Liver (tissue), 9 donors: ENCODE measurements around the gene PRSS22. TPM values are rescaled to one million over a fixed set of nuclear protein-coding genes. Genes with fewer than 3 reads are reported as not detected.

ENCODE experiments used
- DNase-seq: peaks from one replicate; pipeline ENCODE4 v3.0.0-alpha.2; 2017; ENCODE audit warnings: low spot score
- H3K27ac ChIP-seq, 2 donors: one replicate each; pipeline ENCODE4 v1.7.0; 2013; ENCODE audit warnings: inconsistent platforms in 2 of 2, low read length in 2 of 2, control low read depth in 1 of 2, low read depth in 1 of 2, mild to moderate bottlenecking in 1 of 2
- H3K27me3 ChIP-seq, 4 donors: one replicate each; pipeline versions ENCODE4 v1.6.1 to v1.7.0; 2013; ENCODE audit warnings: low read length in 3 of 4, inconsistent platforms in 1 of 4, mild to moderate bottlenecking in 1 of 4, moderate library complexity in 1 of 4; ENCODE audit not compliant: control insufficient read depth in 4 of 4, insufficient read depth in 4 of 4
- H3K36me3 ChIP-seq, 4 donors: one replicate each; pipeline versions ENCODE4 v1.6.1 to v1.7.0; 2013; ENCODE audit warnings: low read length in 3 of 4, mild to moderate bottlenecking in 3 of 4, low read depth in 1 of 4, moderate library complexity in 1 of 4; ENCODE audit not compliant: control insufficient read depth in 4 of 4, insufficient read depth in 3 of 4
- H3K4me1 ChIP-seq, 4 donors: one replicate each; pipeline versions ENCODE4 v1.6.1 to v1.7.0; 2013; ENCODE audit warnings: low read length in 3 of 4, mild to moderate bottlenecking in 3 of 4, moderate library complexity in 1 of 4; ENCODE audit not compliant: control insufficient read depth in 4 of 4, insufficient read depth in 4 of 4
- H3K4me3 ChIP-seq, 3 donors: one replicate each; pipeline versions ENCODE4 v1.6.1 to v1.7.0; 2013; ENCODE audit warnings: low read length in 3 of 3, control low read depth in 1 of 3, low read depth in 1 of 3, mild to moderate bottlenecking in 1 of 3
- H3K9ac ChIP-seq, 2 donors: one replicate each; pipeline ENCODE4 v1.7.0; 2013; ENCODE audit warnings: low read length in 2 of 2, mild to moderate bottlenecking in 2 of 2, moderate library complexity in 2 of 2, control low read depth in 1 of 2, low read depth in 1 of 2
- H3K9me3 ChIP-seq, 4 donors: one replicate each; pipeline versions ENCODE4 v1.6.1 to v1.7.0; 2013; ENCODE audit warnings: low read length in 3 of 4; ENCODE audit not compliant: control insufficient read depth in 4 of 4
- EGR1 ChIP-seq, 2 donors: IDR thresholded peaks; 2 replicates each; pipeline ENCODE4 v1.6.1; 2016 to 2018; ENCODE audit warnings: antibody characterized with exemption in 2 of 2, low read depth in 2 of 2
- FOXA1 ChIP-seq: IDR thresholded peaks from 2 replicates; pipeline ENCODE4 v1.6.1; 2016; ENCODE audit warnings: antibody characterized with exemption
- FOXA2 ChIP-seq: IDR thresholded peaks from 2 replicates; pipeline ENCODE4 v1.6.1; 2016; ENCODE audit warnings: antibody characterized with exemption
- GABPA ChIP-seq, 2 donors: IDR thresholded peaks in 1 of 2; conservative IDR thresholded peaks in 1 of 2; 2 replicates each; pipeline ENCODE4 v1.6.1; 2016; ENCODE audit warnings: antibody characterized with exemption in 2 of 2, mild to moderate bottlenecking in 1 of 2, moderate library complexity in 1 of 2
- HNF4A ChIP-seq, 2 donors: conservative IDR thresholded peaks; 2 replicates each; pipeline ENCODE4 v1.6.1; 2016; ENCODE audit warnings: antibody characterized with exemption in 2 of 2, mild to moderate bottlenecking in 2 of 2
- HNF4G ChIP-seq: IDR thresholded peaks from 2 replicates; pipeline ENCODE4 v1.6.1; 2016; ENCODE audit warnings: antibody characterized with exemption
- JUND ChIP-seq, 2 donors: IDR thresholded peaks; 2 replicates each; pipeline ENCODE4 v1.6.1; 2016; ENCODE audit warnings: antibody characterized with exemption in 2 of 2
- NR2F2 ChIP-seq: IDR thresholded peaks from 2 replicates; pipeline ENCODE4 v1.6.1; 2016; ENCODE audit warnings: antibody characterized with exemption
- RAD21 ChIP-seq, 2 donors: IDR thresholded peaks; 2 replicates each; pipeline ENCODE4 v1.6.1; 2016; ENCODE audit warnings: antibody characterized with exemption in 2 of 2, mild to moderate bottlenecking in 2 of 2
- RXRA ChIP-seq, 2 donors: IDR thresholded peaks; 2 replicates each; pipeline ENCODE4 v1.6.1; 2017 to 2018; ENCODE audit warnings: antibody characterized with exemption in 2 of 2, mild to moderate bottlenecking in 1 of 2
- SP1 ChIP-seq: IDR thresholded peaks from 2 replicates; pipeline ENCODE4 v1.6.1; 2018; ENCODE audit warnings: antibody characterized with exemption, mild to moderate bottlenecking
- TAF1 ChIP-seq: conservative IDR thresholded peaks from 2 replicates; pipeline ENCODE4 v1.6.1; 2016; ENCODE audit warnings: antibody characterized with exemption, mild to moderate bottlenecking
- YY1 ChIP-seq: IDR thresholded peaks from 2 replicates; pipeline ENCODE4 v1.6.1; 2016; ENCODE audit warnings: antibody characterized with exemption, mild to moderate bottlenecking
- WGBS: extraction: QIAGEN DNeasy Blood & Tissue Kit; methylation state at CpG from one replicate; pipeline ENCODE4 v1.1.7; 2013; 5-methylcytosine and 5-hydroxymethylcytosine counted together
- polyA plus RNA-seq, 2 donors: library from polyadenylated mRNA; stranded (reverse) in 1 of 2; unstranded in 1 of 2; fragments of 200-250 nt in 1 of 2; fragments of >200 nt in 1 of 2; fragmentation: Nextera tagmentation in 1 of 2; extraction: Ambion mirVana in 1 of 2; gene quantifications; one replicate each; pipeline versions ENCODE4 v1.2.1 to v1.2.3, GENCODE V29; 2013 to 2015
- total RNA-seq, 2 donors: library from RNA; depleted of rRNA; stranded (reverse); fragments of >200 nt; gene quantifications; one replicate each; pipeline ENCODE4 v1.2.3, GENCODE V29; 2014
- TF ChIP-seq, protein P1 (sequence below): IDR thresholded peaks from 2 replicates; pipeline ENCODE4 v1.6.1; 2016; ENCODE audit warnings: antibody characterized with exemption
- TF ChIP-seq, protein P2 (sequence below): fragments of 150-350 bp; IDR thresholded peaks from 2 replicates; pipeline ENCODE4 v1.5.1; 2017; ENCODE audit warnings: improper control_type of control experiment, low read depth, low read length; ENCODE audit not compliant: missing input control
- TF ChIP-seq, protein P3 (sequence below): IDR thresholded peaks from 2 replicates; pipeline ENCODE4 v1.6.1; 2016; ENCODE audit warnings: antibody characterized with exemption
- TF ChIP-seq, protein P4 (sequence below): IDR thresholded peaks from 2 replicates; pipeline ENCODE4 v1.6.1; 2016; ENCODE audit warnings: antibody characterized with exemption, mild to moderate bottlenecking
- TF ChIP-seq, protein P5 (sequence below): IDR thresholded peaks from 2 replicates; pipeline ENCODE4 v1.6.1; 2016; ENCODE audit warnings: antibody characterized with exemption
- donor health status: healthy.
- donor health status: healthy.
- donor health status: healthy.
- donor health status: healthy.
- donor health status: healthy.

PRSS22 gene
- total and polyA plus RNA-seq, 4 donors: 0.23 to 1.1 (median 0.32) TPM; not detected in 1

DNA sequence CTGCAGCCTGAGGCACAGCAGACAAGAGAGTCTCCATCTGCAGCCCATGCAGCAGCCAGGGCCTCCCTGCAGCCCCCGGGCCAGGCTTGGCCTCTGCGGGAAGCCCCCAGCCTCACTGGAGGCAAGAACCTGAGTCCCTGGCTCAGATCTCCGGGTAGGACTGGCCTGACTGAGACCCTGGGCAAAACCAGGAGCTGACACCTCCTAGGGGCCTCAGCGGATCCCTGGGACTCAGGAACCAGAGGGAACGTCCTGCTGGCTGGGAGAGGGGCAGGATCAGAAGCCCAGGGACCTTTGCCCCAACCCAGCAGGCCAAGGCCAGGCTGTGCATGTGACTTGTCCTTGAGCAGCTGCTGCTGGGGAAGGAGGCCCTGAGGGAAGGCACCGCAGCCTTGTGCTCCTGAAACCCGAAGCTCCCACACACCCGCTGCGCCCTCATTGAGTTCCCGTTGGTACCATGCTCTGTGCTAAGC, 42.6 kb downstream of the PRSS22 start:
- Histone ChIP-seq H3K4me3 (no peak overlapping the region), H3K9ac (no peak overlapping the region), H3K9me3 (no peaks in the 10 kb centered on the region), H3K36me3 (no peaks in the 10 kb centered on the region), H3K4me1 (no peaks in the 10 kb centered on the region), H3K27me3 (peaks cover 0 to 4% (median 0%) of the 10 kb centered on the region in 4 donors), H3K27ac (no peak overlapping the region)
- DNase-seq: no peak
- 78% methylated on average over 10 of the region's 10 CpGs for WGBS
- TF ChIP-seq, protein P1, sequence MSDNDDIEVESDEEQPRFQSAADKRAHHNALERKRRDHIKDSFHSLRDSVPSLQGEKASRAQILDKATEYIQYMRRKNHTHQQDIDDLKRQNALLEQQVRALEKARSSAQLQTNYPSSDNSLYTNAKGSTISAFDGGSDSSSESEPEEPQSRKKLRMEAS: no peak

DNA sequence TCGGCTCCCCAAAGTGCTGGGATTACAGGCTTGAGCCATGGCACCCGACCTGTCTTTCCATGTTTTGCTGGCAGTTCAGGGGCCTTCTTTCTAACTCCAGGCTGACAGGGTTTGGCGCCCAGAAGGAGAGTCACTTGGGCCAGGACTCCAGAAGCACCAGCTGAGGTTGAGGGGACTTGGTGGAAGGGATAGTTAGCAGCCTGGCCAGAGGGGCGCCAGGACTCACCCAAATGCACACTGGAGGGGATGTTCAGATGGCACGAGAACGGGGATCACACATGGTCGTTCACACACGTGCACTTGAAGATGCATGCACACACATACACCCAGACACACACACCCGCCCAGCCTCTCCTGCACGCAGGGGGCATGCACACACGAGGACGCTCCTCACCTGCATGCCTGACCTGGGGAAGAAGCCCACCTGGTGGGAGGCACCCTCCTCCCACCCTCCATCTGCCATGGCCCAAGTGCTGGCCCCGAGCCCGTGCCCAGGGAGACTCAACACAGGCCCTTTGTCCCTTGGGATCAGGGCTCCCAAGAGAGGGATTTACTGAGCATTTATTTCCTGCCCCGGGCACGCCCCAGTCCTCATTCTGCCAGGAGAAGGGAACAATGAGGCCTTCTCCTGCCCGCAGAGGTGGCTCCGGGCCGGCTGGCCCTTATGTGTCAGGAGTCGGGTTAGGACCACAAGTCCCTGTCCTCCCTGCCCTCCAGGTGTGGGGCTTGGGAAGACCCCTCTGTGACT, 43.2 kb downstream of the PRSS22 start:
- no peaks in the 10 kb centered on the region for H3K4me1 ChIP-seq
- peaks cover 0 to 4% (median 0%) of the 10 kb centered on the region in 4 donors for H3K27me3 ChIP-seq
- no peaks in the 10 kb centered on the region for H3K9me3 ChIP-seq
- H3K9ac ChIP-seq: no peak overlapping the region
- no peak for DNase-seq
- no peak overlapping the region for H3K4me3 ChIP-seq
- no peak for TF ChIP-seq EGR1 (IDR thresholded peaks at IDR 0.05; ENCODE audit: low read depth in 2 of 2)
- TF ChIP-seq FOXA2: no peak
- no peak for TF ChIP-seq HNF4G
- TF ChIP-seq, protein P1: no peak
- no peak for TF ChIP-seq GABPA (IDR thresholded peaks at IDR 0.05 in 1 of 2, conservative IDR thresholded peaks at IDR 0.05 in 1 of 2)
- no peak for TF ChIP-seq TAF1
- no peak for TF ChIP-seq JUND (IDR thresholded peaks at IDR 0.05)
- no peak for TF ChIP-seq SP1
- TF ChIP-seq, protein P2, sequence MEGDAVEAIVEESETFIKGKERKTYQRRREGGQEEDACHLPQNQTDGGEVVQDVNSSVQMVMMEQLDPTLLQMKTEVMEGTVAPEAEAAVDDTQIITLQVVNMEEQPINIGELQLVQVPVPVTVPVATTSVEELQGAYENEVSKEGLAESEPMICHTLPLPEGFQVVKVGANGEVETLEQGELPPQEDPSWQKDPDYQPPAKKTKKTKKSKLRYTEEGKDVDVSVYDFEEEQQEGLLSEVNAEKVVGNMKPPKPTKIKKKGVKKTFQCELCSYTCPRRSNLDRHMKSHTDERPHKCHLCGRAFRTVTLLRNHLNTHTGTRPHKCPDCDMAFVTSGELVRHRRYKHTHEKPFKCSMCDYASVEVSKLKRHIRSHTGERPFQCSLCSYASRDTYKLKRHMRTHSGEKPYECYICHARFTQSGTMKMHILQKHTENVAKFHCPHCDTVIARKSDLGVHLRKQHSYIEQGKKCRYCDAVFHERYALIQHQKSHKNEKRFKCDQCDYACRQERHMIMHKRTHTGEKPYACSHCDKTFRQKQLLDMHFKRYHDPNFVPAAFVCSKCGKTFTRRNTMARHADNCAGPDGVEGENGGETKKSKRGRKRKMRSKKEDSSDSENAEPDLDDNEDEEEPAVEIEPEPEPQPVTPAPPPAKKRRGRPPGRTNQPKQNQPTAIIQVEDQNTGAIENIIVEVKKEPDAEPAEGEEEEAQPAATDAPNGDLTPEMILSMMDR: no peak
- TF ChIP-seq RXRA (IDR thresholded peaks at IDR 0.05): no peak
- TF ChIP-seq, protein P3, sequence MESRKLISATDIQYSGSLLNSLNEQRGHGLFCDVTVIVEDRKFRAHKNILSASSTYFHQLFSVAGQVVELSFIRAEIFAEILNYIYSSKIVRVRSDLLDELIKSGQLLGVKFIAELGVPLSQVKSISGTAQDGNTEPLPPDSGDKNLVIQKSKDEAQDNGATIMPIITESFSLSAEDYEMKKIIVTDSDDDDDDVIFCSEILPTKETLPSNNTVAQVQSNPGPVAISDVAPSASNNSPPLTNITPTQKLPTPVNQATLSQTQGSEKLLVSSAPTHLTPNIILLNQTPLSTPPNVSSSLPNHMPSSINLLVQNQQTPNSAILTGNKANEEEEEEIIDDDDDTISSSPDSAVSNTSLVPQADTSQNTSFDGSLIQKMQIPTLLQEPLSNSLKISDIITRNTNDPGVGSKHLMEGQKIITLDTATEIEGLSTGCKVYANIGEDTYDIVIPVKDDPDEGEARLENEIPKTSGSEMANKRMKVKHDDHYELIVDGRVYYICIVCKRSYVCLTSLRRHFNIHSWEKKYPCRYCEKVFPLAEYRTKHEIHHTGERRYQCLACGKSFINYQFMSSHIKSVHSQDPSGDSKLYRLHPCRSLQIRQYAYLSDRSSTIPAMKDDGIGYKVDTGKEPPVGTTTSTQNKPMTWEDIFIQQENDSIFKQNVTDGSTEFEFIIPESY: no peak
- TF ChIP-seq FOXA1: no peak
- TF ChIP-seq YY1: no peak
- TF ChIP-seq, protein P4, sequence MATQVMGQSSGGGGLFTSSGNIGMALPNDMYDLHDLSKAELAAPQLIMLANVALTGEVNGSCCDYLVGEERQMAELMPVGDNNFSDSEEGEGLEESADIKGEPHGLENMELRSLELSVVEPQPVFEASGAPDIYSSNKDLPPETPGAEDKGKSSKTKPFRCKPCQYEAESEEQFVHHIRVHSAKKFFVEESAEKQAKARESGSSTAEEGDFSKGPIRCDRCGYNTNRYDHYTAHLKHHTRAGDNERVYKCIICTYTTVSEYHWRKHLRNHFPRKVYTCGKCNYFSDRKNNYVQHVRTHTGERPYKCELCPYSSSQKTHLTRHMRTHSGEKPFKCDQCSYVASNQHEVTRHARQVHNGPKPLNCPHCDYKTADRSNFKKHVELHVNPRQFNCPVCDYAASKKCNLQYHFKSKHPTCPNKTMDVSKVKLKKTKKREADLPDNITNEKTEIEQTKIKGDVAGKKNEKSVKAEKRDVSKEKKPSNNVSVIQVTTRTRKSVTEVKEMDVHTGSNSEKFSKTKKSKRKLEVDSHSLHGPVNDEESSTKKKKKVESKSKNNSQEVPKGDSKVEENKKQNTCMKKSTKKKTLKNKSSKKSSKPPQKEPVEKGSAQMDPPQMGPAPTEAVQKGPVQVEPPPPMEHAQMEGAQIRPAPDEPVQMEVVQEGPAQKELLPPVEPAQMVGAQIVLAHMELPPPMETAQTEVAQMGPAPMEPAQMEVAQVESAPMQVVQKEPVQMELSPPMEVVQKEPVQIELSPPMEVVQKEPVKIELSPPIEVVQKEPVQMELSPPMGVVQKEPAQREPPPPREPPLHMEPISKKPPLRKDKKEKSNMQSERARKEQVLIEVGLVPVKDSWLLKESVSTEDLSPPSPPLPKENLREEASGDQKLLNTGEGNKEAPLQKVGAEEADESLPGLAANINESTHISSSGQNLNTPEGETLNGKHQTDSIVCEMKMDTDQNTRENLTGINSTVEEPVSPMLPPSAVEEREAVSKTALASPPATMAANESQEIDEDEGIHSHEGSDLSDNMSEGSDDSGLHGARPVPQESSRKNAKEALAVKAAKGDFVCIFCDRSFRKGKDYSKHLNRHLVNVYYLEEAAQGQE: no peak
- TF ChIP-seq NR2F2: no peak
- no peak for TF ChIP-seq HNF4A (conservative IDR thresholded peaks at IDR 0.05)
- TF ChIP-seq, protein P5, sequence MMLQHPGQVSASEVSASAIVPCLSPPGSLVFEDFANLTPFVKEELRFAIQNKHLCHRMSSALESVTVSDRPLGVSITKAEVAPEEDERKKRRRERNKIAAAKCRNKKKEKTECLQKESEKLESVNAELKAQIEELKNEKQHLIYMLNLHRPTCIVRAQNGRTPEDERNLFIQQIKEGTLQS: no peak
- no peak for TF ChIP-seq RAD21 (IDR thresholded peaks at IDR 0.05)
- H3K36me3 ChIP-seq: no peaks in the 10 kb centered on the region
- WGBS: 87% methylated on average over 20 of the region's 20 CpGs
- no peak overlapping the region for H3K27ac ChIP-seq
